ENCODE data around the gene YARS1. TPM values are rescaled to one million over a fixed set of nuclear protein-coding genes. Genes with fewer than 3 reads are reported as not detected.

Gene YARS1
- total and polyA plus RNA-seq, 2 of the 4 experiments (the other 2 are of a cell fraction): 100 to 166 TPM

DNA sequence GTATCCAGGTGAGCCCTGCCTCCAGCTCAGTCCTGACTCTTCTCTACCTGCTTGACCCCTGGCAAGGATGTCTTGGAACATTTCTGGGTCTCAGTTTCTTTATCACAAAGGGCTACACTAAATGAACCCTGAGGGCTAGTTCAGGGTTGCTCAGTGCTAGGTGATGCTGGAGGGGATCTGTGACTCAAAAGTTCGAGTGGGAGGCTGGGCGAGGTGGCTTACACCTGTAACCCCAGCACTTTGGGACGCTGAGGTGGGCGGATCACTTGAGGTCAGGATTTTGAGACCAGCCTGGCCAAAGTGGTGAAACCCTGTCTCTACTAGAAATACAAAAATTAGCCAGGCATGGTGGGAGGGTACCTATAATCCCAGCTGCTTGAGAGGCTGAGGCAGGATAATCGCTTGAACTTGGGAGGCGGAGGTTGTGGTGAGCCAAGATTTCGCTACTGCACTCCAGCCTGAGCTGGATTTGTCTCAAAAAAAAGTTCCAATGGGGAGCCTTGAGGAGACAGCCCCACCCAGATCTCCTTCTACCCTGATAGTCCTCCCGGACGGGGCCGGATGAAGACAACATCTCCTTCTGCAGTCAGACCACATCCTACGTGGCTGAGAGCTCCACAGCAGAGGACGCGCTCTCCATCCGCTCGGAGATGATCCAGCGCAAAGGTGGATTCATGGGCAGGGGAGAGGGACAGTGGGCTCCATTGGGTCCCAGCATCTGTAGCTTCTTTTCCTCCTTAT, 48.9 kb downstream of the YARS1 start:
- Histone ChIP-seq H4K8ac (ENCODE audit: low read depth in 2 of 2, low read length in 2 of 2) (no peak overlapping the region), H3K23ac (ENCODE audit: low read depth, low read length) (no peak overlapping the region), H3K4me2 (ENCODE audit: low read depth, low read length) (no peak overlapping the region), H3K18ac (ENCODE audit: low read depth, low read length) (no peak overlapping the region), H3K56ac (ENCODE audit: extremely low read depth, insufficient read depth, low read length) (no peak overlapping the region), H3K9me3 (ENCODE audit: control insufficient read depth, insufficient read depth, low read length) (no peaks in the 10 kb centered on the region), H4K5ac (ENCODE audit: low read depth, low read length) (no peak overlapping the region), H3K4me3 (ENCODE audit: insufficient read depth, low read depth, low read length) (no peak overlapping the region), H3K9ac (ENCODE audit: low read depth, low read length) (no peak overlapping the region), H3K4me1 (ENCODE audit: control insufficient read depth, insufficient read depth, low read length) (peaks cover 15% of the 10 kb centered on the region), H3K4ac (ENCODE audit: low read depth, low read length) (no peak overlapping the region), H2AK9ac (replicated peaks; ENCODE audit: low read depth, low read length, poor library complexity) (peak overlapping the region; percentile 59), H2AK5ac (ENCODE audit: low read depth, low read length) (peak overlapping the region; percentile 73; the same call in 1 of the 2 replicates), H3K9me1 (ENCODE audit: insufficient read depth, low read length) (no peaks in the 10 kb centered on the region; the same call in 1 of the 2 replicates), H3K27ac (ENCODE audit: insufficient read depth, low read length) (no peak overlapping the region), H3K14ac (replicated peaks; ENCODE audit: low read depth, low read length) (no peak overlapping the region), H2BK5ac (ENCODE audit: low read depth, low read length, poor library complexity, severe bottlenecking) (no peak overlapping the region), H3K27me3 (ENCODE audit: control insufficient read depth, insufficient read depth, low read length) (no peaks in the 10 kb centered on the region), H3K79me1 (ENCODE audit: low read depth in 1 of 2, low read length in 2 of 2) (peaks cover 0 to 10% of the 10 kb centered on the region in 2 experiments; a peak in 1 of 4 replicates), H2BK120ac (ENCODE audit: low read depth, low read length) (no peak overlapping the region), H2BK20ac (ENCODE audit: low read depth, low read length) (0 out of 2 replicates have a peak overlapping the region, but pooled peaks have one; percentile 4), H2AFZ (replicated peaks; ENCODE audit: low read length, poor library complexity) (no peak overlapping the region), H3K36me3 (ENCODE audit: control insufficient read depth, insufficient read depth, low read length) (peaks cover 9% of the 10 kb centered on the region; the same call in 1 of the 2 replicates), H4K91ac (ENCODE audit: insufficient read depth, low read depth, low read length) (no peak overlapping the region), H2BK15ac (ENCODE audit: low read depth, low read length) (no peak overlapping the region), H4K20me1 (ENCODE audit: insufficient read depth, low read length) (0 out of 2 replicates have a peak, but pooled peaks cover 6% of the 10 kb centered on the region)
- ChIA-PET CTCF (no interaction called here), POLR2A (ENCODE audit: unreplicated experiment) (no interaction called here)
- intact Hi-C loops (cut with micrococcal nuclease): no loop called here
- DNase-seq (no peak), ATAC-seq (ENCODE audit: low read depth) (no peak)
- dilution Hi-C loops (cut with HindIII; ENCODE audit: low sequenced_read_pairs, unreplicated experiment): no loop called here
- no TSS peak for BruUV-seq (replicated peaks)
- in situ Hi-C loops (cut with MboI; ENCODE audit: low sequenced_read_pairs): loop anchor here (5.0 kb wide), 1 partner anchor 51 kb away; no protein-coding TSS in a partner anchor
- 60% methylated on average over 1 of the region's 16 CpGs; no CpG with 5 or more reads in 1 of the 2 experiments for WGBS, 2 experiments (ENCODE audit: extremely low coverage in 2 of 2, insufficient read length in 1 of 2)
- no peak for TF ChIP-seq POLR2A (IDR thresholded peaks at IDR 0.05; ENCODE audit: low read depth, low read length)
- no peak for TF ChIP-seq CHD1 (IDR thresholded peaks at IDR 0.05; ENCODE audit: low read depth, low read length)
- no peak for TF ChIP-seq RAD21 (IDR thresholded peaks at IDR 0.05; ENCODE audit: low read length)
- no peak for TF ChIP-seq CEBPB (IDR thresholded peaks at IDR 0.05; ENCODE audit: low read depth, low read length)
- no peak for TF ChIP-seq MAFK (IDR thresholded peaks at IDR 0.05; ENCODE audit: low read depth, low read length)
- no peak for TF ChIP-seq RCOR1 (IDR thresholded peaks at IDR 0.05; ENCODE audit: insufficient replicate concordance, low read length)
- no peak for TF ChIP-seq FOS (IDR thresholded peaks at IDR 0.05; ENCODE audit: low read depth, low read length)
- no peak for TF ChIP-seq MAZ (IDR thresholded peaks at IDR 0.05; ENCODE audit: borderline replicate concordance, low read depth, low read length)
- TF ChIP-seq, protein P1, sequence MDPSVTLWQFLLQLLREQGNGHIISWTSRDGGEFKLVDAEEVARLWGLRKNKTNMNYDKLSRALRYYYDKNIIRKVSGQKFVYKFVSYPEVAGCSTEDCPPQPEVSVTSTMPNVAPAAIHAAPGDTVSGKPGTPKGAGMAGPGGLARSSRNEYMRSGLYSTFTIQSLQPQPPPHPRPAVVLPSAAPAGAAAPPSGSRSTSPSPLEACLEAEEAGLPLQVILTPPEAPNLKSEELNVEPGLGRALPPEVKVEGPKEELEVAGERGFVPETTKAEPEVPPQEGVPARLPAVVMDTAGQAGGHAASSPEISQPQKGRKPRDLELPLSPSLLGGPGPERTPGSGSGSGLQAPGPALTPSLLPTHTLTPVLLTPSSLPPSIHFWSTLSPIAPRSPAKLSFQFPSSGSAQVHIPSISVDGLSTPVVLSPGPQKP (IDR thresholded peaks at IDR 0.05; ENCODE audit: borderline replicate concordance, low read depth, low read length): no peak
- TF ChIP-seq MXI1 (IDR thresholded peaks at IDR 0.05; ENCODE audit: borderline replicate concordance, low read depth, low read length): no peak
- TF ChIP-seq NFE2L2 (IDR thresholded peaks at IDR 0.05; ENCODE audit: low read depth, low read length): no peak
- TF ChIP-seq RFX5 (IDR thresholded peaks at IDR 0.05; ENCODE audit: low read depth, low read length): no peak
- TF ChIP-seq, protein P2, sequence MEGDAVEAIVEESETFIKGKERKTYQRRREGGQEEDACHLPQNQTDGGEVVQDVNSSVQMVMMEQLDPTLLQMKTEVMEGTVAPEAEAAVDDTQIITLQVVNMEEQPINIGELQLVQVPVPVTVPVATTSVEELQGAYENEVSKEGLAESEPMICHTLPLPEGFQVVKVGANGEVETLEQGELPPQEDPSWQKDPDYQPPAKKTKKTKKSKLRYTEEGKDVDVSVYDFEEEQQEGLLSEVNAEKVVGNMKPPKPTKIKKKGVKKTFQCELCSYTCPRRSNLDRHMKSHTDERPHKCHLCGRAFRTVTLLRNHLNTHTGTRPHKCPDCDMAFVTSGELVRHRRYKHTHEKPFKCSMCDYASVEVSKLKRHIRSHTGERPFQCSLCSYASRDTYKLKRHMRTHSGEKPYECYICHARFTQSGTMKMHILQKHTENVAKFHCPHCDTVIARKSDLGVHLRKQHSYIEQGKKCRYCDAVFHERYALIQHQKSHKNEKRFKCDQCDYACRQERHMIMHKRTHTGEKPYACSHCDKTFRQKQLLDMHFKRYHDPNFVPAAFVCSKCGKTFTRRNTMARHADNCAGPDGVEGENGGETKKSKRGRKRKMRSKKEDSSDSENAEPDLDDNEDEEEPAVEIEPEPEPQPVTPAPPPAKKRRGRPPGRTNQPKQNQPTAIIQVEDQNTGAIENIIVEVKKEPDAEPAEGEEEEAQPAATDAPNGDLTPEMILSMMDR (conservative IDR thresholded peaks at IDR 0.05; ENCODE audit: low read depth, low read length): no peak
- TF ChIP-seq BHLHE40 (IDR thresholded peaks at IDR 0.05; ENCODE audit: low read depth, low read length): no peak
- TF ChIP-seq SMC3 (IDR thresholded peaks at IDR 0.05; ENCODE audit: low read depth, low read length): no peak
